Measurements from ENCODE around the gene CCDC85C. TPM values are rescaled to one million over a fixed set of nuclear protein-coding genes. Genes with fewer than 3 reads are reported as not detected.

CCDC85C gene
- polyA plus RNA-seq, 2 donors = 30.1 to 51.0 TPM

GRCh38 chr14:99546234-99546879 lies 57.6 kb downstream of the CCDC85C start:
- Histone ChIP-seq H3K36me3 (ENCODE audit: control insufficient read depth in 2 of 2, insufficient read depth in 2 of 2, low read length in 1 of 2) (peaks cover 0 to 2% of the 10 kb centered on the region in 2 donors), H3K27ac (ENCODE audit: low read depth in 2 of 2, low read length in 1 of 2) (no peak overlapping the region), H3K9me3 (ENCODE audit: control insufficient read depth in 2 of 2, insufficient read depth in 1 of 2, low read depth in 1 of 2, low read length in 1 of 2) (no peaks in the 10 kb centered on the region), H3K27me3 (ENCODE audit: control insufficient read depth in 1 of 2, insufficient read depth in 2 of 2, low read length in 2 of 2) (no peaks in the 10 kb centered on the region), H3K4me1 (ENCODE audit: control insufficient read depth in 2 of 2, insufficient read depth in 2 of 2, low read length in 1 of 2) (peaks cover 4 to 30% of the 10 kb centered on the region in 2 donors), H3K4me3 (ENCODE audit: low read depth in 1 of 2, low read length in 2 of 2) (no peak overlapping the region)
- 54 to 59% methylated on average over 13 of the region's 13 CpGs for WGBS, 2 donors

DNA sequence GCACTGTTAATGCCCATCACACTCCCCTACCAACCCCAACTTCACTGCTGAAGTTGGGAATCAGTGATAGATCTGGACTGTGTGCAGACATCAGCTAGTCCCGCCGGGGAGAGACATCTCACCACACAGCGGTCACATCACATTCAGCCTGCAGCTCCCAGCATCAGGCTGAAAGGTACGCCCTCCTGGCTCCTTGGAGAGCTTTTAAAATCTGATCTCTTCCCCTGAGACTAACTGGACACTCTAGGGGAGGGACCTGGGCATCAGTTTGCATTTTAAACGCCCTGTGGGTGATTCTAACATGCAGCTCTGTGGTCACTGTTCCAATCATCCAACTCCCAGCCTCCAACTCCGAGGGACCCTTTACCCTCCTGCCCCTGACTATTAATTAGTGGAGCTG lies 58.4 kb downstream of the CCDC85C start:
- WGBS, 2 donors = 74 to 78% methylated on average over 6 of the region's 6 CpGs
- peaks cover 4 to 31% of the 10 kb centered on the region in 2 donors for H3K4me1 ChIP-seq (ENCODE audit: control insufficient read depth in 2 of 2, insufficient read depth in 2 of 2, low read length in 1 of 2)
- no peak overlapping the region for H3K27ac ChIP-seq (ENCODE audit: low read depth in 2 of 2, low read length in 1 of 2)
- no peaks in the 10 kb centered on the region for H3K27me3 ChIP-seq (ENCODE audit: control insufficient read depth in 1 of 2, insufficient read depth in 2 of 2, low read length in 2 of 2)
- H3K9me3 ChIP-seq (ENCODE audit: control insufficient read depth in 2 of 2, insufficient read depth in 1 of 2, low read depth in 1 of 2, low read length in 1 of 2) = no peaks in the 10 kb centered on the region
- H3K36me3 ChIP-seq (ENCODE audit: control insufficient read depth in 2 of 2, insufficient read depth in 2 of 2, low read length in 1 of 2) = peaks cover 0 to 2% of the 10 kb centered on the region in 2 donors
- no peak overlapping the region for H3K4me3 ChIP-seq (ENCODE audit: low read depth in 1 of 2, low read length in 2 of 2)

GRCh38 chr14:99544991-99545390 lies 59.0 kb downstream of the CCDC85C start:
- 64 to 77% methylated on average over 11 of the region's 11 CpGs for WGBS, 2 donors
- Histone ChIP-seq H3K27me3 (ENCODE audit: control insufficient read depth in 1 of 2, insufficient read depth in 2 of 2, low read length in 2 of 2) (no peaks in the 10 kb centered on the region), H3K9me3 (ENCODE audit: control insufficient read depth in 2 of 2, insufficient read depth in 1 of 2, low read depth in 1 of 2, low read length in 1 of 2) (no peaks in the 10 kb centered on the region), H3K27ac (ENCODE audit: low read depth in 2 of 2, low read length in 1 of 2) (peak overlapping the region in 1 of 2 donors; percentile 14), H3K36me3 (ENCODE audit: control insufficient read depth in 2 of 2, insufficient read depth in 2 of 2, low read length in 1 of 2) (peaks cover 0 to 2% of the 10 kb centered on the region in 2 donors), H3K4me1 (ENCODE audit: control insufficient read depth in 2 of 2, insufficient read depth in 2 of 2, low read length in 1 of 2) (peaks cover 4 to 37% of the 10 kb centered on the region in 2 donors), H3K4me3 (ENCODE audit: low read depth in 1 of 2, low read length in 2 of 2) (no peak overlapping the region)

DNA sequence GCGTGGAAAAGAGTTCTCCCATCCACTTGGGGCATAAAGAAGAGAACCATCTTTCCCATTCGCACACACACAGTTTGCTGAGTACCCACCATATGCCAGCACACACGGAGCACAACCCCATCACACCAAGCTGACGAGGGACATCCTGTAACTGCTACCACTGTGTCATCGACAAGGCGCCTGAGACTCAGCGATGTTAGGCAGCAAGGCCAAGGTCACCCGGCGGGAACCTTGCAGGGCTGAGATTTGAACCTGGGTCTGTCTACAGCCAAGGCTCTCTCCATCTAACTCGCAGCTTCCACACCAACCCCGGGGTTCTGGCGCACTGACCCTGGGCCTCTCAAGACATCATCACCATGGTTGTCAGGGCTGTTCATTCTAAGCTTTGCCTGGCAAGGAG lies 60.0 kb downstream of the CCDC85C start:
- Histone ChIP-seq H3K4me1 (ENCODE audit: control insufficient read depth in 2 of 2, insufficient read depth in 2 of 2, low read length in 1 of 2) (peaks cover 4 to 33% of the 10 kb centered on the region in 2 donors), H3K36me3 (ENCODE audit: control insufficient read depth in 2 of 2, insufficient read depth in 2 of 2, low read length in 1 of 2) (peaks cover 0 to 2% of the 10 kb centered on the region in 2 donors), H3K9me3 (ENCODE audit: control insufficient read depth in 2 of 2, insufficient read depth in 1 of 2, low read depth in 1 of 2, low read length in 1 of 2) (no peaks in the 10 kb centered on the region), H3K27me3 (ENCODE audit: control insufficient read depth in 1 of 2, insufficient read depth in 2 of 2, low read length in 2 of 2) (no peaks in the 10 kb centered on the region), H3K4me3 (ENCODE audit: low read depth in 1 of 2, low read length in 2 of 2) (no peak overlapping the region), H3K27ac (ENCODE audit: low read depth in 2 of 2, low read length in 1 of 2) (no peak overlapping the region)
- WGBS, 2 donors = 93% methylated on average over 12 of the region's 12 CpGs

- Histone ChIP-seq H3K9me3 (ENCODE audit: control insufficient read depth in 2 of 2, insufficient read depth in 1 of 2, low read depth in 1 of 2, low read length in 1 of 2) (no peaks in the 10 kb centered on the region), H3K4me3 (ENCODE audit: low read depth in 1 of 2, low read length in 2 of 2) (no peak overlapping the region), H3K4me1 (ENCODE audit: control insufficient read depth in 2 of 2, insufficient read depth in 2 of 2, low read length in 1 of 2) (peaks cover 4 to 33% of the 10 kb centered on the region in 2 donors), H3K27ac (ENCODE audit: low read depth in 2 of 2, low read length in 1 of 2) (no peak overlapping the region), H3K27me3 (ENCODE audit: control insufficient read depth in 1 of 2, insufficient read depth in 2 of 2, low read length in 2 of 2) (no peaks in the 10 kb centered on the region), H3K36me3 (ENCODE audit: control insufficient read depth in 2 of 2, insufficient read depth in 2 of 2, low read length in 1 of 2) (peaks cover 0 to 2% of the 10 kb centered on the region in 2 donors)
- WGBS, 2 donors = 91 to 92% methylated on average over 4 of the region's 4 CpGs
Observed at GRCh38 chr14:99543370-99543769, 60.6 kb downstream of the CCDC85C start.

GRCh38 chr14:99542566-99542965 lies 61.4 kb downstream of the CCDC85C start:
- Histone ChIP-seq H3K9me3 (ENCODE audit: control insufficient read depth in 2 of 2, insufficient read depth in 1 of 2, low read depth in 1 of 2, low read length in 1 of 2) (no peaks in the 10 kb centered on the region), H3K27me3 (ENCODE audit: control insufficient read depth in 1 of 2, insufficient read depth in 2 of 2, low read length in 2 of 2) (no peaks in the 10 kb centered on the region), H3K36me3 (ENCODE audit: control insufficient read depth in 2 of 2, insufficient read depth in 2 of 2, low read length in 1 of 2) (peaks cover 0 to 4% of the 10 kb centered on the region in 2 donors), H3K4me3 (ENCODE audit: low read depth in 1 of 2, low read length in 2 of 2) (no peak overlapping the region), H3K27ac (ENCODE audit: low read depth in 2 of 2, low read length in 1 of 2) (peak overlapping the region in 1 of 2 donors; percentile 23), H3K4me1 (ENCODE audit: control insufficient read depth in 2 of 2, insufficient read depth in 2 of 2, low read length in 1 of 2) (peaks cover 8 to 35% of the 10 kb centered on the region in 2 donors)
- WGBS, 2 donors = 70 to 81% methylated on average over 13 of the region's 13 CpGs

GRCh38 chr14:99541677-99542470 lies 62.1 kb downstream of the CCDC85C start:
- H3K4me3 ChIP-seq (ENCODE audit: low read depth in 1 of 2, low read length in 2 of 2) = no peak overlapping the region
- 80 to 83% methylated on average over 18 of the region's 18 CpGs for WGBS, 2 donors
- H3K4me1 ChIP-seq (ENCODE audit: control insufficient read depth in 2 of 2, insufficient read depth in 2 of 2, low read length in 1 of 2) = peaks cover 11 to 41% of the 10 kb centered on the region in 2 donors
- H3K36me3 ChIP-seq (ENCODE audit: control insufficient read depth in 2 of 2, insufficient read depth in 2 of 2, low read length in 1 of 2) = peaks cover 0 to 4% of the 10 kb centered on the region in 2 donors
- H3K27me3 ChIP-seq (ENCODE audit: control insufficient read depth in 1 of 2, insufficient read depth in 2 of 2, low read length in 2 of 2) = no peaks in the 10 kb centered on the region
- no peaks in the 10 kb centered on the region for H3K9me3 ChIP-seq (ENCODE audit: control insufficient read depth in 2 of 2, insufficient read depth in 1 of 2, low read depth in 1 of 2, low read length in 1 of 2)
- H3K27ac ChIP-seq (ENCODE audit: low read depth in 2 of 2, low read length in 1 of 2) = peak overlapping the region in 1 of 2 donors; percentile 70

DNA sequence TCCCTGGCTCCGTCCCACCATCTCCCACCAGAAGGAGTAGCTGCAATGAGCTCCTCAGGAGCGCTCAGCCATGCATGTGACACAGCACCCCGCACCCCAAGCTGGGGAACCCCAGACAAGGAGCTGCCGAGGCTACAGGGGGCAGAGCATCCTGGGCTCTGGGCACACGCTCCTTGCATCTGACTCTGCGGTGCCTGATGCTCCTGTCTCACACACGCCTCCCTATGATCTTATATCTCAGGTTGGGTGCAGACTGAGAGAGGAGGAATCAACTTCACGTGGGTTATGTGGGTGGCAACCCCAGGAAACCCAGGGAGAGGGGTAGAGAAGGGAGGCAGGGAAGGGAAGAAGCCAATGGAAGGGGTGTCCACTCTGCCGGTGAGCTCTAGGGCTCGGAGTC lies 62.8 kb downstream of the CCDC85C start:
- H3K9me3 ChIP-seq (ENCODE audit: control insufficient read depth in 2 of 2, insufficient read depth in 1 of 2, low read depth in 1 of 2, low read length in 1 of 2) = no peaks in the 10 kb centered on the region
- peaks cover 13 to 40% of the 10 kb centered on the region in 2 donors for H3K4me1 ChIP-seq (ENCODE audit: control insufficient read depth in 2 of 2, insufficient read depth in 2 of 2, low read length in 1 of 2)
- peaks cover 0 to 5% of the 10 kb centered on the region in 2 donors for H3K36me3 ChIP-seq (ENCODE audit: control insufficient read depth in 2 of 2, insufficient read depth in 2 of 2, low read length in 1 of 2)
- H3K27ac ChIP-seq (ENCODE audit: low read depth in 2 of 2, low read length in 1 of 2) = peak overlapping the region in 1 of 2 donors; percentile 56
- 76 to 78% methylated on average over 10 of the region's 10 CpGs for WGBS, 2 donors
- no peak overlapping the region for H3K4me3 ChIP-seq (ENCODE audit: low read depth in 1 of 2, low read length in 2 of 2)
- H3K27me3 ChIP-seq (ENCODE audit: control insufficient read depth in 1 of 2, insufficient read depth in 2 of 2, low read length in 2 of 2) = no peaks in the 10 kb centered on the region

DNA sequence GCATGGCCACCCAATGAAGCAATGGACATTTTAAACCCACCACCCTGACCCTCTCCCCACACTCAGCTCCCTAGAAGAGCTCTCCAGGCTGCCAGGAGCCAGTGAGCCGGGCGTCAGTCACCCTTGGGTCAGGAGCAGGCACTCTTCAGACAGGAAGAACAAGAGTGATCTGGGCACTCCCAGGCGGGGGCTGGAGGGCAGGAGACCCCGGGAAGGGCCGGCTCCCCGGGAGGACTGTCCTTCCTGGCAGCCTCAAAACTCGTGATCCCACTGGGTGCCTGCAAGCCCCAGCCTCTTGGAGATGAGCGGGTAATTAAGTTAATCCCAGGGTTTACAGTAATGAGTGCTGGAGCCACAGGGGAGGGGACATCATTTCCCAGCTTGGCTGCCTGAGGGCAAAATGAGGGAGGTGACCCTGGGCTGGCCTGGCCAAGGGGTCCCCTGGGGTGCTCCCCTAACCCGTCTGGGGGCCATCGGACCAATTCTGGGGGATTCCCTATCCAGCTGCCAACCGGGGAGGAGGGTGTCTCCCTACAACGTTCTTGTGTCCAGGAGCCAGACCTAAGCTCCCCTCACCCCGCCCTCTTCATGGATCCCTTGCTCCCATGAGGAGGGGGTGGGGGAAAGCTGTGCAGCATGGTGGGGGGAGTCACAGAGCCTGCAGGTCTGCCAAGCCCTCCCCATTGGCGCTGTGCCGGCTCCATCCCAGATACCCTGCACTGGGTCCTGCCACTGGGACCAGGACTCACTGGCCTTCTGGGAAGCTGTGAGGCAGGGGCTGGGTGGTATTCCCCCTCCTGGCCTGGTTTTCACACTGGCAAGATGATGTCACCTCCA lies 63.6 kb downstream of the CCDC85C start:
- peaks cover 14 to 38% of the 10 kb centered on the region in 2 donors for H3K4me1 ChIP-seq (ENCODE audit: control insufficient read depth in 2 of 2, insufficient read depth in 2 of 2, low read length in 1 of 2)
- peaks cover 0 to 8% of the 10 kb centered on the region in 2 donors for H3K36me3 ChIP-seq (ENCODE audit: control insufficient read depth in 2 of 2, insufficient read depth in 2 of 2, low read length in 1 of 2)
- no peaks in the 10 kb centered on the region for H3K9me3 ChIP-seq (ENCODE audit: control insufficient read depth in 2 of 2, insufficient read depth in 1 of 2, low read depth in 1 of 2, low read length in 1 of 2)
- H3K27me3 ChIP-seq (ENCODE audit: control insufficient read depth in 1 of 2, insufficient read depth in 2 of 2, low read length in 2 of 2) = no peaks in the 10 kb centered on the region
- peak overlapping the region in 1 of 2 donors; percentile 45 for H3K27ac ChIP-seq (ENCODE audit: low read depth in 2 of 2, low read length in 1 of 2)
- no peak overlapping the region for H3K4me3 ChIP-seq (ENCODE audit: low read depth in 1 of 2, low read length in 2 of 2)
- 60 to 65% methylated on average over 15 of the region's 15 CpGs for WGBS, 2 donors

Measured in esophagus (tissue), 2 donors.